GM21360 (cell line): Measurements from ENCODE around the gene VSIG8.

ENCODE experiments used
- ATAC-seq: cut with Tn5 transposase; IDR thresholded peaks from one replicate; pipeline ENCODE4 v1.9.1; 2021; ENCODE audit warnings: mild to moderate bottlenecking, moderate library complexity; ENCODE audit not compliant: unreplicated experiment

Gene VSIG8

DNA sequence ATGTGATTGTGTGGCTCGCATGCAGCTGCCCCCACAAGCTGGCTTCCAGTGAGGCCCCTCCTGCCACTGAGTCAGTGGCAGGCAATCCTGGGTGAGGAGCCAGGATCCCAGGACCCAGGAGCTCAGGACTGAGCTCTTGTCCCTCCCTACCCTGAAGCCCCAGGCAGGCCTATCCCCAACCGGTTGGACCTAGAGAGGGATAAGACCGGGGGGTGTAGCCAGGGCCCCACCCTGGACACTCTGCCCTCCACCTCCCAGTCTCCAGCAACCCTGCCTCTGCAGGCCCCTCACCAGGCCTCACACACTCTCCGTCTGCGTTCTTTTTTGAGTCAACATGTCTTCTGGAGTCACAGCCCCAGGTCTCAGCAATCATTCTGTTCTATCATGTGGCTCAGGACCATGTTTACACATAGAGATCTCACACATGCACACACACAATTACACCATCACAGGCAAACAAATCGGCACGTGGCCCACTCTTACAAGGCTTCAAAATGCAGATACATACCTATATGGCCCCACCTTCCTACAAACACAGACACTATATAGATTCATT lies 2.6 kb downstream of the VSIG8 start:
- ATAC-seq, result no peak

DNA sequence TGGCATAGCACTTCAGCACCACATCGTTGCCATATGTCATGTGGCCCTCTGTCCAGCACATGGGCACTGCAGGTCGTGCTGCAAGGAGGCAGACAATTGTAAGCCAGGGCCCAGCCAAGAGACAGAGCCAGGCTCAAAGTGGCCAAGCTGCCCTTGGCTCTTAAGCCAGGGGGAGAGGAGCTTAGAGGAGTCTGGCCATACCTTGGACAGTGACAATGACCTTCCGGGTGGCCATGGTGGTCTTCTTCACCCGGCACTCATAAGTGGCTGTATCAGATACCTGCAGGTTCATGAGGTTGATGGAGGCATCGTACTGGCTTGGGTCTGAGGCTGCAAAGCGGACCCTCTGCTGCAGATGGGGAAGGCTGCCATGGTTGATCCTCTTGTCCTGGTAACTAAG lies 4.6 kb downstream of the VSIG8 start:
- ATAC-seq, result no peak

DNA sequence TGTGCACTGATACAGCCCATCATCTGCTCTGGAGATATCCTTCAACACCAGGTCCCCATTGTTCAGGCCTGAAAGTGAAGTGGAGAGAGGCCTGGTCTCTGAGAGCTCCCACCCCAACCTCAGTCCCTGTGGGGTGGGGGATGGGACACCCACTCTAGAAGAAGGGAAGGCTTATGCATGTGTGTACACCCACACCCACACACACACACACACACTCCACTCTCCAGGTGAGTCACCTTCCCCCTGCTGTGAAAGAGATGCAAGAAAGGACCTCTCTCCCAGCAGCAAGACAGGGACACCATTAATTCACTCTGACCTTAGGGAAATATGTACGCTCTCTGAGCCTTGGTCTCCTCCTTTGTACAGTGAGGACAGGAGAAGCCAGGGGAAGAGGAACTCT lies 5.9 kb downstream of the VSIG8 start:
- ATAC-seq, result no peak

DNA sequence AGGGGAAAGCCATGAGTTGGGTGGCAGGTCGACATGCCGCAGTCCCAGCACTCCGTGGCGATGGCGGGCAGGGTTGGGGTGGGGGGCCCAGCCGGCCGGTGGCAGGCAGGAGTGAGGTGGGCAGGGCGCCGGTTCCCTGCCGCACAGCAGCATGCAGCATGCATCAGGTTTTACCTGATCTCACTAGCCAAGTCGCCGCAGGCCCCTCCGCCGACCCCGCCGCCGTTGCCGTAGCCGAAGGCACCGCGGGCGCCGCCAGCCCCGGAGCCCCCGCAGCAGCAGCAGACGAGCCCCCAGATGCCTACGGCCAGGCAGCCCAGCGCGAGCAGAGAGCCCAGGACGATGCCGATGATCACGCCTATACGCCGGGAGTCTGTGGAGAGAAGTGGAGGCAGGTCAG lies 6.7 kb downstream of the VSIG8 start:
- ATAC-seq, result no peak

DNA sequence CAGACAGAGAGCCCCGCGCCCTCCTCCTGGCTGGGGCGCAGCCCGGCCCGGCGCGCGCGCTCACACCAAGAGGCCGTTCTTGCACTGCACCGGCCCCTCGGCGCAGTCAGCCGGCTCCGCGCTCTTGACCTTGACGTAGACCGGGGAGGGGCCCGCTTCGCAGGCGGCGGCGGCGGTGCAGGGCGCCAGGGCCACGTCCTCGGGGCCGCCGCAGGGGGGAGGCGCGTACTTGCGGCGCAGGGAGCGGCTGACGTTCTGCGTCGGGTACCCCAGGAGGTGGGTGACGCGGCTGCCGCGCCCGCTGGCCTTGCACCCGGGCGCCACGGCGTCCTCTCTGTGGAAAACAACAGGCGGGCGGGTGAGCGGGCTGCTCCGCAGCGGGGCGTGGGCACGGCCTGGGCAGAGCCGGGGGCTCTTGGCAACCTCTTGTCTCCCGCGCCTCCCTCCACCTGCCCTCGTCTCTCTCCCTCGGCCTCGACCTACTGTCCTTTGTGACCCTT lies 7.7 kb downstream of the VSIG8 start:
- ATAC-seq, result peak; percentile 85

DNA sequence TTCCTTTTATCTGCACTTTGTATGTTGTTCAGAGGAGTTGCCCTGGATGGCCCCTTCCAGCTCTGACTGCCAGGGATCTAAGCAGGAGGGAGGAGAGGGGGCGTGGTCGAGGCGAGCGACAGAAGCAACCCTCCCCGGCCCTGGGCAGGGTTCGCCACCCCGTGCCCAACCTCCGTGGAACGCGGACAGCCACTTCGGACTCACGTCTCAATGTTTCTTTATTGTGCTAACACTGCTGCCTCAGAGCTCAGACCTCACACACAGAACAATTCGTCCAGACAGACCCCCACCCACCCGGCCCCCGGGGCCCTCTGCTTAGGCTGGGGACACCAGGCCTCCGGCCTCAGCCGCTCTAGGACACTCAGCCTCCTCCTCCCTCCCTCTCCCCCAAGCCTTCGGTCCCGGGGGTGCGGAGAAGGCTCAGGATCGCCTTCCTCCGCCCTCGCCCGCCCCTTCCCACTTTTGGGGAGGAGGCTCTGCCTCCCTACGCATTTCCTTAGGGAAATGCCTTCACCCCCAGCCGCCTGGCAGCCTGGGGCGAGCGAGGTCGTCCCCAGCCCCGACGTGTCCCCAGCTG lies 8.3 kb downstream of the VSIG8 start:
- peak; percentile 20 for ATAC-seq

DNA sequence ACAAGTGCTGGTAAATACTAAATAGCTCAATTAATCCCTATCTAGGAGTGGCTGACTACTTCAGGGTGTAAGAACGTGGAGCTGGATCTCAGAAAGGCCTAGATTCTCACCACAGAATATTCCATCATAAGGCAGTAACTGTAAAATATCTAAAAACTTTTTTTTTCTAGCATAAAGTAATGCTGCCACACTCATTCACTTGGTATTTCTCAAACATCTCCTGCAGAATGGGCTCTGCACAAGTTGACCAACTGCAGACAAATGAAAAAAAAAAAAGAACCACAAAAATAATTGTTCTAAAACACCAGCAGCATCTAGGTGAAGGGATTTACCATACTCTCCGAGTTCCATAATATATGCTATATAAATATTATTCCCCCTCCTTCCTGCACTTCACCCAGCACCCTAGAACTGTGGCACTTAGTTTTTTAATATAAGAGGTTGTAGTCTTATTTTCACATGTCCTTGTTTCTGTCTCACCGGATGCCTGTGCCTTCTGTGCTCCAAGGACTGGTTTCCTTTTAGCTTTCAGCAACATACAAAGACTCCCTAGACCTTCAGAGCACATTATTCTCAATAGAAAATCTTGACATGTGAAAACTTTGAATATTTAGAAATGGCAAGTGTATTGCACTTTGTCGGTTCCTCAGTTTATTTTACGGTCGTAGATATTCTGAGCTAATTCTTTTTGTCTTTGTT lies 8.9 kb downstream of the VSIG8 start:
- ATAC-seq, result no peak

DNA sequence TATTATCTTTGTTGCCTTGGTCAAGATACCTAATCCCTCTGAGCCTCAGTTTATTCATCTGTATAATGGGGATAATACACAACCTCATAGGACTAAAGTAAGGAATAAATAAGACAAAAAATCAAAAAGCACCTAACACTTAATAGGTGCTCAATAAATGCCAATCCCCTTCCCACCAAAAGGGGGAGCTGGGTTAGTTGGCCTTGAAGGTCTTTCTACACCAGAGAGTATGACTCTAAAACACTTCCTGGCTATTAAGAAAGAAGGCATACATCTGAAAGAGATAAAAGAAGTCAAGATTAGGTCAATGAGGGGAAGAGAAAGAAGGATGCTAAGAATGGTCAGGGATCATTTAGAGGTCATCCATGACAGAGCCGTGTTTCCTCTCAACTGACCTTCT lies 11.1 kb downstream of the VSIG8 start:
- no peak for ATAC-seq

DNA sequence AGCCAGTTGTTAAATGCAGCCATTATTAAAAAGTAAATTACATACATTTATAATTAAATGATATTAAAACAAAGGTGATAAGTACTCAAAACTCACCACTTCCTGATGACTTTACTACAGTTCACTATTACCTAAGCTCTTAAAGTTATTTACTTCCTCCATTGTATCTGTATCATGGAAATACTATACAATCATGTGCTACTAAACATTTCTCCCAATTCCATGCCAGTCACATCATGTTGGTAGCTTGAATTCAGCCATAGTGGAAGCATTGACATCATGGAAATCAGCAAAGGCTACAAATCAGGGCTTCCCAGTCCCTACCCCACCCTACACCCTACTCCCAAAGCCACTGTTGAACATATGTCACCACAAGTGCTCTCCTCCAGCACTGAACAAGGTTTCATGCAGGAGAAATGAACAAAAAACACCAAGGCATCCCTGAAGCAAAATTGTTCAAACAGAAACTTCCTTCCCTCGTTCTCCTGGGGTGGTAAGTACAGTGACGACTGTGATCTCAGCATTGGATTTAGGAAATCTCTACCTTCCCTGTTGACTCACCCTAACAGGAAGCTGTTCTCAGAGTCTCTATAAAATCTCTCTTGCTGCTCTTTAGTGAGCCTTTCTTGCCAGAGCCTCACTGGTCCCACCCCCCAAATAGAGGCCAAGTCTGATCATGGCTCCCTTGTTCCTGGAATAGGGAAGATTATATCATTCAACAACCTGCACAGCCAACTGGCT lies 12.7 kb downstream of the VSIG8 start:
- ATAC-seq, result no peak

DNA sequence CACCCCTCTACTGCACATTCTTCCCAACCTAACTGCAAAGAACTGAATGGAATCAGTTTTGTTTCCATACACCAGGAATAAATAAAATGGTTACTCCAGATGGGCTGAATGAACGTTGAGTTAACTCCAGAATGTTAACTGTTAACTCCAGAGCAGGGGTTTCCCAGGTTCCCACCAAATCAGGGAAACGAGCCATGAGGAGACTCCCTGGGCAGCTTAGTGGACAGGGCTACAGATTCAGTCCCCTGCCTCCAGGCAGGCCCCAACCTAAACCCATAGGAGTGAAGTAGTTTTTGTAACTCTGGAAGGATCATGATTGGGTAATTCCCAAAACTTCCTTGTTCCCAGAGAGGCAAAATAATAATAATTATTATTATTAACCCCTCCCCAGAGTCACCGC lies 14.1 kb downstream of the VSIG8 start:
- no peak for ATAC-seq

DNA sequence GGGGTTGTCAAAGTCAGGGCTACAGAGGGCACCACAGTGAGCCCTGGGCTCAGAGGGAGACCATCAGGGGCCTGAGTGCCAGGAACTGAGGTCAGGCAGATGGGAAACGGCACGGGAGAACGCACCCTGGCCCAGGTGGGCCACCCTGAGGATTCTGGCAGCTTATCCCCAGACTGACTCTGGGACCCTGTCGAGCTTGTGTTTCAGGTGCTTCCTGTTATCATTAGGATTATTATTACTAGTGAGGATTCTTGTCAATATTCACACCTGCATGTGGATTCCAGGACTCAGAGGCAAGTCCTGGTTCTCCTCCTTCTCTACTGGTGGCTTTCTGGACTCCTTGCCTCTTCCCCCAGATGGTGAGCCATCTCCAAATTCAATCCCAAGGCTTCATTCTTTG lies 15.2 kb downstream of the VSIG8 start:
- ATAC-seq, result no peak

DNA sequence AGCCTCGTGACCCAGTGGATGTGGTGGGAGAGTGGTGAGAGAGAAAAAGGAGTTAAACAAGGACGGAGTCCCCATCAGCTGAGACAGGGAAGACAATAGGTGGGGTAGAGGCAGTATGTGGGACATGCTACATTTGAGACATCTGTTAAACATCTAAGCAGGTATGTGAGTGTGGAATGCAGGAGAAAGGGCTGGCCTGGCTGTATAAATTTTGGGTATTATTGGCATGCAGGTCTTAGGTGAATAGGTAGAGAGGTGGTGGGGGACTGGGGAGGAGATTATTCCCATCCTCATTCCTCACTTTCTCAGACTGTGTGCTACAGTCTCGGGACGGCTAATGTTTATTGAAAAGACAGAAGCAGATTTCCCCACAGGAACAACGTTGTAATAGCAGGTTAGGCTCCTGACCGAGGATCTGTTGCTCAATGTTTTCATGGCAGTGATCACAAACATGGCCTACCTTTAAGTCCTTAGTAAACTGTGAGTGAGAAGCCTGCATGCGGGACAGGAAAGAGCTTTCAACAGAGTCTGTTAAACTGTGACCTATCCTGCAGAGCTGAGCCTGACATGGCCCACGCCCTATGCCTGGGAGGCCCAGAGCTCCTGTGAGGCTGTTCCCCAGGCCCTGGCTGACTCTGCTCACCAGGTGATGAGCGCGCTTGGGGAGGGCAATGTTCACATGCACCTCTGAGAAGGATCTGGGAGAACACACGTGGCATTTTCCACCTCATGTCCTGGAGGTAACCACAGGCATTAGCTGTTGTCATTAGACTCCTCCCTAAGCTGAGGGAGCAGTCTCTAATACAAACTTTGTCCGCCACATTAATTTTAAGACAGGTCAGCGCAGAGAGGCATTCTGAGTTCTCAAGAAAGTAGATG lies 16.5 kb downstream of the VSIG8 start:
- no peak for ATAC-seq

DNA sequence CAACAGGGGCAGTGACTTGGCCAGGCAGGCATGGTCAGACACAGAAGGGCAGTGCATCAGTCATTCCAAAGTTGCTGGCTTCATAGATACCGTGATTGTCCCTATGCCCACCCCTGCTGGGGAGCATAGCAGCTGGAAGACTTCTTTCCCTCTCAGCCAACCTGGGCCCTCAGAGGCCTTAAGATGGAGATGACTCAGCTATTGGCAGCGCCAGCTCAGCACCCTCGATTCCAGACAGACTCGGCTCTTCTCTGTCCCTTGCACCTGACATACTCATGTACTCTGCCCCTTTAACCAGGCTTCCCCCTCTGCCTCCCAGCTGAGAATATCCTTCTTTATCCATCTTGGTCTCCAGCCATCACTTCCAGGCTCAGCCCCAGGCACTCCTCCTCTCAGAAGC lies 19.0 kb downstream of the VSIG8 start:
- no peak for ATAC-seq

DNA sequence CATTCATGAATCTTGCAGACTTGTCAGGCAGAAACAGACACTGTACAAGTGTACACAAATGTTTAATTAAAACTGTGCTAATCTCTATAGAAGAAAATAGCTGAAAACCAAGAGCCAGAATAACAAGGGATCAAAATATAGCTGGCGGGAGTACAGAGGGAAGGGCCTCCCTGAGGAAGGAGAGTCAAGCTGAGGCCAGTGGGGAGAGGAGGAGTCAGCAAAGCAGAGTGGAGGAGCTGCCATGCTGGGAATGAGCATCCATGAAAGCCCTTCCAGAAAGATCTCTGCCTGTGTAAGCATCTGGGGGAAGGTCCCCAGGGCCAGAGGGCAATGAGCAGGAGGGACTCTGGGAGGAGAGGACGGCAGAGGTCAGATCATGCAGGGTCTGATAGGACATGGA lies 20.7 kb downstream of the VSIG8 start:
- no peak for ATAC-seq

DNA sequence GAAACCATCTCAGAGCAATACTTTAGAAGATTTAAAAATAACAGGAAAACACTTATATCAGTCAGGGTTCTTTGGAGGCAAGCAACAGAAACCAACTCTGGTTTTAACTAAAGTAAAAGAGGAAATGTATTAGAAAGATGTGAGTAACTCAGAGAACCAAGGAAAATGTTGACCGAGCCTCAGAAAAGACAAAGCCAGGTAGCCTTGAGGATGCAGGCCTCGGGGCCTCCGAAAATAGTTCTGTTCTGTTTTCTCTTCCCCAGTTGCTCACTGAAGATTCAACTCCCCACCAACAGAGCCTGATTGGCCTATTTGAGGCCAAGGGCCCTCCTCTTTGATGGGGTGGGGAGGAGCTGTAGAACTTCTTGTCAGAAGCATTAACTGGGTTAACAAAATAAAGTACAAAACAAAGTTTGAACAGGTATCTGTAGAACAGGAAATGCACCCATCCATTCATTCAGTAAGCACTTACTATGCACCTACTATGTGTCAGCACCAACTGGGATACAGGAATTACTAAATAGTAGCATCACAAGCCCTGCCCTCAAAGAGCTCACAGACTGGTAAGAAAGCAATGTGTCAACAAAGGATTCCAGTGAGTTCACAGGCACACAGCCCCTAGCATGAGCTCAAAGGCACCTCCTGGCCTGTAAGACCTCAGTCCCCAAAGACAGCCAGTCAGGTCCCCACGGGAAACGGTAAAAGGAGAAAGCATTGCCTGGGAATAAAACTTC lies 23.2 kb downstream of the VSIG8 start:
- peak; percentile 65 for ATAC-seq

DNA sequence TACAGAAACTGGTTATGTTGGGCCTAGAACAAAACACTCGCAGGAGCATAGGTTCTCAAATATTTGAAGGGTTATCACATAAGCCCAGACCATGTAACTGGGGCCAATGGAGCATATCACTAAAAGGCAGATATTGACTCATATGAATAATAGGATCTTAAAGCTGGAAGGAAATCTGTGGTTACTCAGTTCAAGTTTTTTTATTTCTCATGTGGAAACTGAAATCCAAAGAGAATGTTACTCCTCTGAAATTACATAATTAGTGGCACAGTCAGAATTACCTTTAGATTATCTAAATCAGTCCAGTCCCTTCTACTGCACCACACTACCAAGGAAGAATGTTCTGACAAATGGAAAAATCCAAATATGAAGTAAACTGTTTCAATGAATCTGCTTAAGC lies 23.7 kb downstream of the VSIG8 start:
- ATAC-seq, result peak; percentile 68

DNA sequence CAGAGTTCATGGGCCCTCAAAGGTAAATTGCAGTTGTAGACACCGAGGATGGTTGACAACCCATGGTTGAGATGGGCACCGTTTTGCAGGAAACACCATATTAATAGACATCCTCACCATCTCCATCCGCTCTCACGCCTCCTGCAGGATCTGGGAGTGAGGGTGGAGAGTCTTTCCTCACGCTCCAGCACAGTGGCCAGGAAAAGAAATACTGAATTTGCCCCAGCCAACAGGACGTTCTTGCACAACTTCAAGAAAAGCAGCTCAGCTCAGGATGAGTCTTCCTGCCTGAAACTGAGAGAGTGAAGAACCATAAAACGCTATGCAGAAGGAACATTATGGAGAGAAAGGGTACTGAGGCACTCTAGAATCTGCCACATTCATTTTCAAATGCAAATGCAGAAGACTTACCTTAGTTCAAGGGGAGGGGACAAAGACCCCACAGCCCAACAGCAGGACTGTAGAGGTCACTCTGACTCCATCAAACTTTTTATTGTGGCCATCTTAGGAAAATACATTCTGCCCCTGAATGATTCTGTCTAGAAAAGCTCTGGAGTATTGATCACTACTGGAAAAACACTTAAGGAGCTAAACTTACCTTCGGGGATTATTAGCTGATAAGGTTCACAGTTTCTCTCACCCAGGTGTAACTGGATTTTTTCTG lies 26.5 kb downstream of the VSIG8 start:
- no peak for ATAC-seq

DNA sequence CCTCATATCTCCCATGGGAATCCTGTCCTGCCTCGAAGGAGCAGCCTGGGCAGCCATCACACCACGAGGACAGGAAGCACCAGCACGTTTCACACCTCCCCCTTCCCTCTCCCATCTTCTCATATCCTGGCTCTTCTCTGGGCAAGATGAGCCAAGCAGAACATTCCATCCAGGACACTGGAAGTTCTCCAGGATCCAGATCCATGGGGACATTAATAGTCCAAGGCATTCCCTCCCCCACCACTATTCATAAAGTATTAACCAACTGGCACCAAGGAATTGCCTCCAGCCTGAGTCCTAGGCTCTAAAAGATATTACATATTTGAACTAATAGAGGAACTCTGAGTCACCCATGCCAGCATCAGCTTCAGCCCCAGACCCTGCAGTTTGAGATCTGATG lies 27.1 kb downstream of the VSIG8 start:
- ATAC-seq, result no peak

DNA sequence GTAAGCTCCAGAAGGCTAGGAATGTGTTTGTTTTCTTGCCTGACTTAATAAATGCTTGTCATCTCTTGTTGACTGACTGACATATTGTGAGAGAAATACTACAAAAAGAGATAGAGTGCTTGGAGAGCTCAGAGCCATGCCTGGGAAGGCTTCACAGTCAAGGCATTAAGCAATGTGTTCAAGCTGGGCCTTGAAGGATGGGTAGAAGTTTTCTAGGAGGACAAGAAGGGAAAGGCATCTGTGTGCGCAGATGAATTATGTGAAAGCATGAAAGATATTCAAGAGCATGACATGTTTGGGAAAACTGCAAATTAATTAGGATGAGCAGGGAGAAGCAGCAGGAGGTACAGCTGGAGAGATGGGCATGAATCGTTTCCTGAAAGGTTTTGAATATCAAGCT lies 30.1 kb downstream of the VSIG8 start:
- ATAC-seq, result no peak
